Fibroblast of the aortic adventitia (primary cell): ENCODE data around the gene THAP5. TPM values are rescaled to one million over a fixed set of nuclear protein-coding genes. Genes with fewer than 3 reads are reported as not detected.
A peak's percentile ranks its signal among the peaks of the same experiment; 100 is the strongest.

Experiments used
- DNase-seq: peaks from one replicate; pipeline ENCODE4 v3.0.0-alpha.2; 2010; ENCODE audit warnings: low read depth
- H3K4me3 ChIP-seq: 2 replicates; pipeline ENCODE4 v1.5.1; 2011; ENCODE audit warnings: low read depth, mild to moderate bottlenecking, control low read depth, low read length, moderate library complexity
- total RNA-seq: library from RNA; depleted of rRNA; stranded (reverse); fragments of >200 nt; gene quantifications from 2 replicates; pipeline ENCODE4 v1.2.3, GENCODE V29; 2012; ENCODE audit warnings: low replicate concordance
- TF ChIP-seq, protein P1 (sequence below): IDR thresholded peaks from 2 replicates; pipeline ENCODE4 v1.5.1; 2011; ENCODE audit warnings: mild to moderate bottlenecking, low read length, control low read depth, inconsistent platforms; ENCODE audit not compliant: insufficient read depth

Gene THAP5
- total RNA-seq, 1 donor = 39.6 TPM

DNA sequence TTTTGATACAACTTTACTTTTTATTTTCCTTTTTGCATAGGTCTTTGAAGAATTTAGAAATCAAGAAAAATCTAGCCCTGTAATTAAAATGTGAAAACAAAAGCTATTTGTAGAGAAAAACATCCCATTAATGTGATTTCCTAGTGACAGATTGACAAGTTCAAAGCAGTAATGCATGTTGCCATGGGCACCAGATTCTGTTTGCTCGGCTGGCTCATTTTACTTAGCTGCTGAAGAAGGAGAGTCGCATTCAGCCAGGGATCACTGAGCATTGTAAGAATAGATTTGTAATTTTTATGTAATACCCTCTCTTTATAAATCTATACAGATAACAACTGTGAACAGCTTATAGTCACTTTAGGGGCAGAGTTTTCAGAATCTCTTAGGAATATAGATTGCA, 28.6 kb upstream of the THAP5 start:
- H3K4me3 ChIP-seq = no peak overlapping the region
- TF ChIP-seq, protein P1, sequence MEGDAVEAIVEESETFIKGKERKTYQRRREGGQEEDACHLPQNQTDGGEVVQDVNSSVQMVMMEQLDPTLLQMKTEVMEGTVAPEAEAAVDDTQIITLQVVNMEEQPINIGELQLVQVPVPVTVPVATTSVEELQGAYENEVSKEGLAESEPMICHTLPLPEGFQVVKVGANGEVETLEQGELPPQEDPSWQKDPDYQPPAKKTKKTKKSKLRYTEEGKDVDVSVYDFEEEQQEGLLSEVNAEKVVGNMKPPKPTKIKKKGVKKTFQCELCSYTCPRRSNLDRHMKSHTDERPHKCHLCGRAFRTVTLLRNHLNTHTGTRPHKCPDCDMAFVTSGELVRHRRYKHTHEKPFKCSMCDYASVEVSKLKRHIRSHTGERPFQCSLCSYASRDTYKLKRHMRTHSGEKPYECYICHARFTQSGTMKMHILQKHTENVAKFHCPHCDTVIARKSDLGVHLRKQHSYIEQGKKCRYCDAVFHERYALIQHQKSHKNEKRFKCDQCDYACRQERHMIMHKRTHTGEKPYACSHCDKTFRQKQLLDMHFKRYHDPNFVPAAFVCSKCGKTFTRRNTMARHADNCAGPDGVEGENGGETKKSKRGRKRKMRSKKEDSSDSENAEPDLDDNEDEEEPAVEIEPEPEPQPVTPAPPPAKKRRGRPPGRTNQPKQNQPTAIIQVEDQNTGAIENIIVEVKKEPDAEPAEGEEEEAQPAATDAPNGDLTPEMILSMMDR = no peak
- no peak for DNase-seq

DNA sequence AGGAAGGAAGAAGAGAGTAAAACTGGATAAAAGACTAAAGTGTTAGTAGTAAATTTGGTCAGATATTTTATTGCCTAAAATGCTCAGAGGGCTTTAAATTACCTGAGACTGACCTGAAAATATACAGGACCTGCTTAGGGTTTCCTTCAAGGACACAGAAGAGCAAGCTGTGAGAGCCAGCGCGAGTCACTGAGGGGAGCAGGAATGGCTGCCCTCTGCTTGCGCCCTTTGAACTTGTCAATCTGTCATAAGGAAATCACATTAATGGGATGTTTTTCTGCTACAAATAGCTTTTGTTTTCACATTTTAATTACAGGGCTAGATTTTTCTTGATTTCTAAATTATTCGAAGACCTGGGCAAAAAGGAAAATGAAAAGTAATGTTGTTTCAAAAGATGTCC, 27.1 kb upstream of the THAP5 start:
- no peak overlapping the region for H3K4me3 ChIP-seq
- DNase-seq = no peak
- TF ChIP-seq, protein P1 = no peak

DNA sequence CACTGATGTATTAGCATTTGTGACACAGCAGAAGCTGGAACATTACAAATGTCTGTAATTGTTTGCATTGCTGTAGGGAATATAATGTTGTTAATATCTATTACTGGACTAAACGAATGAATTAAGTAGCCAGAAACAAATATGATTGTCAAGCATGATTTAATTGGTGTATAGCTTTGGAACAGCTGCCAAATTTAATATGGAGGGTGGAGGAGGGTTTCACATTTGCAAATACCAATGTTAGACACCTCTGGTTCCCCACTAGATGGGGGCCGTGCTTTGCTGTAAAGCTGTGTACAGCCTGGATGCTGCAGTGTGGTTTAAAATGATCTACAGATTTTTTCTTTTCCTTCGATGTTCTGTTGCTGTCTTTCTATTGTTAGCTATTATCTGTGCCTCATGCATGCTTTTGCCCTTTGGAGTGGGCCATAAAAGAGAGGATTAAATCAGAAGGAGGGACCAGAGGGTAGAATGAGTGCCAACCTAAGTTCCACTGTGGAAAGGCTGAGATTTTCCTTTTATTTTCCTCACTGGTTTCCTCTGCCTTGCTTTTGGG, 23.2 kb upstream of the THAP5 start:
- TF ChIP-seq, protein P1 = peak; percentile 26
- peak; percentile 9 for DNase-seq
- H3K4me3 ChIP-seq = no peak overlapping the region

DNA sequence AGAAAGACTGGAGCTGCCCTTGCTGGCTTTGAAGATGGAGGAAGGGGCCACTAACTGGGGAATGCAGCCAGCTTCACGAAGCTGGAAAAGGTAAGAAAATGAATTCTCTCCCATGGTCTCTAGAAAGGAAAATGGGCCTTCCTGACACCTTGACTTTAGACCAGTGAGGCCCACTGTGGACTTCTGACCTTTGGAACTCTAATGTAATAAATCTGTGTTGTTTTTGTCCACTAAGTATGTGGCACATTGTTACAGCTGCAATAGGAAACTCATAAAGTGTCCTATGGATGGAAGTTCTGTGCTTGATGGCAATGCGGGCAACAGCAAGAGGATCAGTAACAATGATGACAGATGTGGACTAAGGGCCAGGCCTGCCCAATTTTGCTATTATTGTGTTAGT, 21.1 kb upstream of the THAP5 start:
- DNase-seq = no peak
- no peak overlapping the region for H3K4me3 ChIP-seq
- TF ChIP-seq, protein P1 = no peak

DNA sequence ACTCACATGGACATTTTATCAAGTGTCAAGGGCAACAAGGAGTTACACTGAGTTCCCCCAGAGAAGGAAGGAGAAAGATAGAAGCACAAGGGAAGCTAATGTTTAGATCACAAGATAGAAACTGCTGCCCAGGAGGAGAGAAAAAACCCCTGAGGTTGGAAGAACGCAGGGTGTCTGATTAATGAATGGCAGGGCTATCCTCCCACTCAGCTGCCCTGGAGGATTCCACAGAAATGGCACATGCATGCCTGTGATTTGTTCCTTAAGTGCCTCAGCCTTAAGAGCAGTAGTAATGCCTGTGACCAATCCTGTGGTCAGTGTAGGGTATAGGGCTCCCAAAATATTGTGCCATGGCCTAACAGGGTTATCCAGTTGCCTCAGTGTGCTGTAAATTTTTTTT, 20.4 kb upstream of the THAP5 start:
- TF ChIP-seq, protein P1 = no peak
- DNase-seq = no peak

DNA sequence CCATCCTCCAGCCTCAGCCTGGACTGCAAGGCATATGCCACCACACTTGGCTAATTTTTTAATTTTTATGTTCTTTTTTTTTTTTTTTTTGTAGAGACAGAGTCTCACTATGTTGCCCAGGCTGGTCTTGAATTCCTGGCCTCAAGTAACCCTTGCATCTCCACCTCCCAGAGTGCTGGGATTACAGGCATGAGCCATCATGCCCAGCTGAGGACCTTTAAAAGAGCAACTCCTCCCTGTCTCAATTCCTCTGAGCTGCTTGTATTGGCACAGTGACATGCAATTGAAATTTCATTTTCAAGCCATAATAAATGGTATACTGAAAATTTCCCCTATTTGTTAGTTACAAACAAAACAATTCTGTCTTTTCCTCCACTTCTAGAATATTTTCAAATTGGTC, 19.7 kb upstream of the THAP5 start:
- H3K4me3 ChIP-seq = no peak overlapping the region
- TF ChIP-seq, protein P1 = no peak
- DNase-seq = no peak

More for the DNA sequence above, 20.4 kb upstream of the THAP5 start:
- H3K4me3 ChIP-seq = no peak overlapping the region

DNA sequence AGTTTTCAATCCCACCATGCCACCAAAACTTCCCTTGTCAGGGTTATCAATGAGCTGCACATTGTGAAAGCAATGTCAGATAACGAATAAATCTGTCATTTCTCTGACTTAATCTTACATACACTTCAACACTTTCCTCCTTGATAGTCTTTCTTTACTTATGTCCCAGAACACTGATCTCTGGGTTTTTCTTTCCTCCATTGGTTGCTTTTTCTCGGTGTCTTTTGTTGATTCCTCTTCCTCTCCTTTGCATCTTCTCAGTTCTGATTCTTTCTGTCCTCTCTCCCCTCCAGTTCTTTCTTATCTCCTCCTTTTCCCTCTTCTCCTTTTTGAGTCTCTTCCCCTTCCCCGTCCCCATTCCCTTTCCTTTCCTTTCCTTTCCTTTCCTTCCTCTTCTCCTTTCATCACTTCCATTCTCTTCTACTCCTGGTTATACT, 16.8 kb upstream of the THAP5 start:
- TF ChIP-seq, protein P1 = no peak
- no peak for DNase-seq
- H3K4me3 ChIP-seq = no peak overlapping the region
